Aorta (tissue), 4 donors: Measurements from ENCODE around the gene MISFA. TPM values are rescaled to one million over a fixed set of nuclear protein-coding genes. Genes with fewer than 3 reads are reported as not detected.

Source experiments
- polyA plus RNA-seq, 2 donors: library from polyadenylated mRNA; stranded (reverse); fragments of 200-250 nt; gene quantifications; one replicate each; pipeline ENCODE4 v1.2.3, GENCODE V29; 2013
- total RNA-seq, 2 donors: library from RNA; stranded (reverse); fragmentation: NEBNext Ultra II Directional; extraction: Animal tissue kit (Norgen Biotek cat#: 25700); gene quantifications; one replicate each; pipeline ENCODE4 v1.2.1, GENCODE V29; 2021
- donor health status: healthy with polysubstance abuse.
- donor health status: Bipolar disorder and iron deficiency.
- donor health status: DM: no; HTN: no; CAD: no.
- donor health status: DM: yes; HTN: yes; CAD: no.

The MISFA gene
- total and polyA plus RNA-seq, 4 donors, result 0.95 to 6.6 (median 1.8) TPM; not detected in 1

Other genes with a start within 250 kb of the MISFA start
- gene LDHA, start 205.2 kb upstream of the MISFA start, total RNA-seq, result 100 to 1,000 TPM; 590 to 591 TPM
- 100 to 1,000 TPM; 539 to 584 TPM for gene LDHA, start 205.2 kb upstream of the MISFA start, polyA plus RNA-seq
- under 1 TPM in 1 of 2 donors, not detected in 1; 0.60 TPM for gene LDHC, start 187.5 kb upstream of the MISFA start, total RNA-seq
- under 1 TPM in 1 of 2 donors, not detected in 1; 0.56 TPM for gene LDHC, start 187.5 kb upstream of the MISFA start, polyA plus RNA-seq
- gene LDHAL6A, start 143.9 kb upstream of the MISFA start, total RNA-seq, result not detected
- gene LDHAL6A, start 143.9 kb upstream of the MISFA start, polyA plus RNA-seq, result not detected
- gene TSG101, start 72.8 kb upstream of the MISFA start, total RNA-seq, result 10 to 100 TPM; 37.2 to 40.3 TPM
- gene TSG101, start 72.8 kb upstream of the MISFA start, polyA plus RNA-seq, result 10 to 100 TPM; 46.0 to 53.2 TPM
- 10 to 100 TPM; 22.4 to 25.2 TPM for gene UEVLD, start 11.1 kb upstream of the MISFA start, total RNA-seq
- gene UEVLD, start 11.1 kb upstream of the MISFA start, polyA plus RNA-seq, result 10 to 100 TPM; 11.4 to 18.7 TPM
- gene SPTY2D1, start 34.6 kb downstream of the MISFA start, total RNA-seq, result 10 to 100 TPM; 16.9 to 19.9 TPM
- 1 to 10 TPM; 3.9 to 6.1 TPM for gene SPTY2D1, start 34.6 kb downstream of the MISFA start, polyA plus RNA-seq
- 1 to 10 TPM; 4.4 to 8.4 TPM for gene TMEM86A, start 99.0 kb downstream of the MISFA start, total RNA-seq
- gene TMEM86A, start 99.0 kb downstream of the MISFA start, polyA plus RNA-seq, result 1 to 10 TPM; 1.1 to 2.0 TPM
- under 1 TPM; 0.30 to 0.58 TPM for gene IGSF22, start 126.4 kb downstream of the MISFA start, total RNA-seq
- not detected for gene IGSF22, start 126.4 kb downstream of the MISFA start, polyA plus RNA-seq
- 1 to 10 TPM; 1.5 to 2.1 TPM for gene PTPN5, start 192.0 kb downstream of the MISFA start, total RNA-seq
- not detected for gene PTPN5, start 192.0 kb downstream of the MISFA start, polyA plus RNA-seq